Measurements from ENCODE around the gene N4BP2L1.
A peak's percentile ranks its signal among the peaks of the same experiment; 100 is the strongest.

N4BP2L1 gene

GRCh38 chr13:32427852-32428580 lies at the start of gene N4BP2L1:
Gene N4BP2L1, minus strand, starts transcription at chr13:32428130. Its CDS starts 48 bp downstream, at chr13:32428082.
- peak; percentile 58 to 78 (median 64) for DNase-seq (ENCODE audit: low read depth in 2 of 3, low spot score in 2 of 3)

- DNase-seq (ENCODE audit: low read depth in 2 of 3, low spot score in 2 of 3): no peak
Observed at GRCh38 chr13:32476892-32477291, 49.0 kb upstream of the N4BP2L1 start.

- DNase-seq (ENCODE audit: low read depth in 2 of 3, low spot score in 2 of 3): no peak
Observed at GRCh38 chr13:32476021-32476731, 48.2 kb upstream of the N4BP2L1 start.

GRCh38 chr13:32474999-32475792 lies 47.3 kb upstream of the N4BP2L1 start:
- DNase-seq (ENCODE audit: low read depth in 2 of 3, low spot score in 2 of 3): no peak

- no peak for DNase-seq (ENCODE audit: low read depth in 2 of 3, low spot score in 2 of 3)
Observed at GRCh38 chr13:32473650-32474049, 45.7 kb upstream of the N4BP2L1 start.

GRCh38 chr13:32472194-32472621 lies 44.3 kb upstream of the N4BP2L1 start:
- DNase-seq (ENCODE audit: low read depth in 2 of 3, low spot score in 2 of 3): no peak

GRCh38 chr13:32471187-32471922 lies 43.4 kb upstream of the N4BP2L1 start:
- no peak for DNase-seq (ENCODE audit: low read depth in 2 of 3, low spot score in 2 of 3)

GRCh38 chr13:32468502-32469142 lies 40.7 kb upstream of the N4BP2L1 start:
- DNase-seq (ENCODE audit: low read depth in 2 of 3, low spot score in 2 of 3): no peak

- no peak for DNase-seq (ENCODE audit: low read depth in 2 of 3, low spot score in 2 of 3)
Observed at GRCh38 chr13:32456591-32456990, 28.7 kb upstream of the N4BP2L1 start.

- DNase-seq (ENCODE audit: low read depth in 2 of 3, low spot score in 2 of 3): no peak
Observed at GRCh38 chr13:32455594-32455903, 27.6 kb upstream of the N4BP2L1 start.

GRCh38 chr13:32454886-32455593 lies 27.1 kb upstream of the N4BP2L1 start:
- no peak for DNase-seq (ENCODE audit: low read depth in 2 of 3, low spot score in 2 of 3)

GRCh38 chr13:32453981-32454380 lies 26.1 kb upstream of the N4BP2L1 start:
- DNase-seq (ENCODE audit: low read depth in 2 of 3, low spot score in 2 of 3): no peak

GRCh38 chr13:32448972-32449371 lies 21.0 kb upstream of the N4BP2L1 start:
- no peak for DNase-seq (ENCODE audit: low read depth in 2 of 3, low spot score in 2 of 3)

- no peak for DNase-seq (ENCODE audit: low read depth in 2 of 3, low spot score in 2 of 3)
Observed at GRCh38 chr13:32447894-32448623, 20.1 kb upstream of the N4BP2L1 start.

- no peak for DNase-seq (ENCODE audit: low read depth in 2 of 3, low spot score in 2 of 3)
Observed at GRCh38 chr13:32446773-32447465, 19.0 kb upstream of the N4BP2L1 start.

- DNase-seq (ENCODE audit: low read depth in 2 of 3, low spot score in 2 of 3): no peak
Observed at GRCh38 chr13:32446220-32446619, 18.3 kb upstream of the N4BP2L1 start.

GRCh38 chr13:32445461-32445860 lies 17.5 kb upstream of the N4BP2L1 start:
- no peak for DNase-seq (ENCODE audit: low read depth in 2 of 3, low spot score in 2 of 3)

- no peak for DNase-seq (ENCODE audit: low read depth in 2 of 3, low spot score in 2 of 3)
Observed at GRCh38 chr13:32443111-32443510, 15.2 kb upstream of the N4BP2L1 start.

GRCh38 chr13:32438871-32439270 lies 10.9 kb upstream of the N4BP2L1 start:
- DNase-seq (ENCODE audit: low read depth in 2 of 3, low spot score in 2 of 3): no peak

Data from activated CD8-positive, alpha-beta memory T cell treated with anti-CD3 and anti-CD28 coated beads for 48 hours (primary cell).